Loucy (cell line): Measurements from ENCODE around the gene CFAP251.

Experiments used
- H2AFZ ChIP-seq: fragments of 200-600 bp; sonication (generic); 2 replicates; pipeline ENCODE4 v1.6.0; 2016; ENCODE audit warnings: antibody characterized with exemption, mild to moderate bottlenecking, low read length, moderate library complexity
- H3F3A ChIP-seq: fragments of 200-600 bp; 2 replicates; pipeline ENCODE4 v1.6.0; 2016; ENCODE audit warnings: antibody characterized with exemption, low read depth, mild to moderate bottlenecking
- H3K27me3 ChIP-seq: fragments of 200-600 bp; sonication (generic); 2 replicates; pipeline ENCODE4 v1.6.1; 2014; ENCODE audit warnings: low read length, mild to moderate bottlenecking; ENCODE audit not compliant: insufficient read depth, poor library complexity, severe bottlenecking
- H3K36me3 ChIP-seq: fragments of 200-600 bp; sonication (generic); 2 replicates; pipeline ENCODE4 v1.6.1; 2016; ENCODE audit warnings: low read length; ENCODE audit not compliant: insufficient read depth
- H3K4me1 ChIP-seq: fragments of 200-600 bp; sonication (generic); 2 replicates; pipeline ENCODE4 v1.5.1; 2014; ENCODE audit warnings: low read length, mild to moderate bottlenecking; ENCODE audit not compliant: insufficient read depth, poor library complexity, severe bottlenecking
- H3K4me2 ChIP-seq: fragments of 200-600 bp; sonication (generic); 2 replicates; pipeline ENCODE4 v1.6.0; 2014; ENCODE audit warnings: antibody characterized with exemption, low read length, low read depth, mild to moderate bottlenecking; ENCODE audit not compliant: poor library complexity, severe bottlenecking
- H3K4me3 ChIP-seq: fragments of 200-600 bp; sonication (generic); 2 replicates; pipeline ENCODE4 v1.5.1; 2014; ENCODE audit warnings: low read length, mild to moderate bottlenecking, mixed read lengths; ENCODE audit not compliant: poor library complexity, severe bottlenecking
- H3K79me2 ChIP-seq: fragments of 200-600 bp; sonication (generic); 2 replicates; pipeline ENCODE4 v1.6.1; 2014; ENCODE audit warnings: low read length; ENCODE audit not compliant: insufficient read depth
- H3K9ac ChIP-seq: fragments of 200-600 bp; sonication (generic); 2 replicates; pipeline ENCODE4 v1.6.0; 2014; ENCODE audit warnings: mild to moderate bottlenecking, low read depth, low read length, moderate library complexity; ENCODE audit not compliant: poor library complexity, severe bottlenecking
- H3K9me2 ChIP-seq: fragments of 200-600 bp; sonication (generic); replicated peaks from 2 replicates; pipeline ENCODE4 v1.6.1; 2016; ENCODE audit warnings: low read depth, low read length, mixed read lengths
- H3K9me3 ChIP-seq: fragments of 200-600 bp; sonication (generic); 2 replicates; pipeline ENCODE4 v1.6.1; 2014; ENCODE audit warnings: mild to moderate bottlenecking, antibody characterized with exemption, low read length, low read depth; ENCODE audit not compliant: insufficient read depth
- H4K20me1 ChIP-seq: fragments of 200-600 bp; sonication (generic); 2 replicates; pipeline ENCODE4 v1.6.0; 2014; ENCODE audit warnings: antibody characterized with exemption, low read length, mild to moderate bottlenecking; ENCODE audit not compliant: insufficient read depth, poor library complexity, severe bottlenecking
- EZH2phosphoT487 ChIP-seq: fragments of 200-600 bp; IDR thresholded peaks from 2 replicates; pipeline ENCODE4 v1.6.1; 2018; ENCODE audit warnings: antibody characterized with exemption, mild to moderate bottlenecking, moderate library complexity, borderline replicate concordance
- TF ChIP-seq, protein P1 (sequence below): fragments of 200-600 bp; sonication (generic); conservative IDR thresholded peaks from 2 replicates; pipeline ENCODE4 v1.5.1; 2014; ENCODE audit warnings: mild to moderate bottlenecking, antibody characterized with exemption, low read length

CFAP251 gene

DNA sequence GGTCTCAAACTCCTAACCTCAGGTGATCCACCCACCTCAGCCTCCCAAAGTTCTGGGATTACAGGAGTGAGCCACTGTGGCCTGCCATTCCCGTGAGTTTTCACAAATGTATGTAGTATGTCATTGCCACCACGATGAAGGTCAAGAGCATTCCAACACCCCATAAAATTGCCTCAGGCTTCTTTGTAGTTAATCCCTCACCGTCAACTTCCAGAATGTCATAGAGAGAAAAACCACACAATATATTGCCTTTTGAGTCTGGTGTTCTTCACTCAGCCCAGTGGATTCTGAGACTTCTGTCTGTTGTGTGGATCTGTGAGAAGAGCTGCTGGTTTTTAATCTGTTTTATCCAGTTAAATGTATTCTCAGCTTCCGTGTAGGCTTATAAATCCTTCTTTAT, 12.6 kb upstream of the CFAP251 start:
- Histone ChIP-seq H3K4me3 (no peak overlapping the region), H2AFZ (no peak overlapping the region), H3K4me2 (no peak overlapping the region), H3K9me3 (no peaks in the 10 kb centered on the region), H3K27me3 (no peaks in the 10 kb centered on the region), H3K36me3 (peaks cover 48% of the 10 kb centered on the region; the same call in 1 of the 2 replicates), H3K9ac (no peak overlapping the region), H3K4me1 (no peaks in the 10 kb centered on the region), H3K9me2 (no peaks in the 10 kb centered on the region), H3K79me2 (no peaks in the 10 kb centered on the region), H3F3A (no peaks in the 10 kb centered on the region), H4K20me1 (no peaks in the 10 kb centered on the region)
- TF ChIP-seq, protein P1, sequence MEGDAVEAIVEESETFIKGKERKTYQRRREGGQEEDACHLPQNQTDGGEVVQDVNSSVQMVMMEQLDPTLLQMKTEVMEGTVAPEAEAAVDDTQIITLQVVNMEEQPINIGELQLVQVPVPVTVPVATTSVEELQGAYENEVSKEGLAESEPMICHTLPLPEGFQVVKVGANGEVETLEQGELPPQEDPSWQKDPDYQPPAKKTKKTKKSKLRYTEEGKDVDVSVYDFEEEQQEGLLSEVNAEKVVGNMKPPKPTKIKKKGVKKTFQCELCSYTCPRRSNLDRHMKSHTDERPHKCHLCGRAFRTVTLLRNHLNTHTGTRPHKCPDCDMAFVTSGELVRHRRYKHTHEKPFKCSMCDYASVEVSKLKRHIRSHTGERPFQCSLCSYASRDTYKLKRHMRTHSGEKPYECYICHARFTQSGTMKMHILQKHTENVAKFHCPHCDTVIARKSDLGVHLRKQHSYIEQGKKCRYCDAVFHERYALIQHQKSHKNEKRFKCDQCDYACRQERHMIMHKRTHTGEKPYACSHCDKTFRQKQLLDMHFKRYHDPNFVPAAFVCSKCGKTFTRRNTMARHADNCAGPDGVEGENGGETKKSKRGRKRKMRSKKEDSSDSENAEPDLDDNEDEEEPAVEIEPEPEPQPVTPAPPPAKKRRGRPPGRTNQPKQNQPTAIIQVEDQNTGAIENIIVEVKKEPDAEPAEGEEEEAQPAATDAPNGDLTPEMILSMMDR: no peak
- no peak for TF ChIP-seq EZH2phosphoT487

DNA sequence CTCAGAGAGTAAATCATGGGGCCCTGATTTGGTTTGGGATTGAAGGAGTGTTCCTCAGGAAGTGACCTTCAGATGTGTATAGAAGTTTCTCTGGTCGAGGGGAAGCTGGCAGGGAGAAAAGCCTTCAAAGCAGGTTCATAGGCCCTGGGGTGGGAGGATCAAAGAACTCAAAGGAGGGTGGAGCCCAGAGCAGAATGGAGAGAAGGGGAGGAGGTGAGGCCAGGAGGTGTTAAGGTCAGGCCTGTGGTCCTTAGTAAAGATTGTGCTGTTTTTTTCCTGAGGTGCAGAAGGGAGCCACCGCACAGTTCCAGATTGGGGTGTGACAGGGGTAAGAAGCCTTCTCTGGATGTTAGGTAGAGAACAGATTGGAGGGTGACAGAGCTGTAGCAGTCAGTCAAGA, 9.7 kb upstream of the CFAP251 start:
- Histone ChIP-seq H3K9me2 (no peaks in the 10 kb centered on the region), H2AFZ (no peak overlapping the region), H3K27me3 (no peaks in the 10 kb centered on the region), H3F3A (no peaks in the 10 kb centered on the region), H3K4me3 (no peak overlapping the region), H3K36me3 (peaks cover 32% of the 10 kb centered on the region; the same call in 1 of the 2 replicates), H4K20me1 (no peaks in the 10 kb centered on the region), H3K4me1 (no peaks in the 10 kb centered on the region), H3K9ac (no peak overlapping the region), H3K79me2 (no peaks in the 10 kb centered on the region), H3K4me2 (no peak overlapping the region), H3K9me3 (no peaks in the 10 kb centered on the region)
- TF ChIP-seq, protein P1: no peak
- TF ChIP-seq EZH2phosphoT487: no peak

DNA sequence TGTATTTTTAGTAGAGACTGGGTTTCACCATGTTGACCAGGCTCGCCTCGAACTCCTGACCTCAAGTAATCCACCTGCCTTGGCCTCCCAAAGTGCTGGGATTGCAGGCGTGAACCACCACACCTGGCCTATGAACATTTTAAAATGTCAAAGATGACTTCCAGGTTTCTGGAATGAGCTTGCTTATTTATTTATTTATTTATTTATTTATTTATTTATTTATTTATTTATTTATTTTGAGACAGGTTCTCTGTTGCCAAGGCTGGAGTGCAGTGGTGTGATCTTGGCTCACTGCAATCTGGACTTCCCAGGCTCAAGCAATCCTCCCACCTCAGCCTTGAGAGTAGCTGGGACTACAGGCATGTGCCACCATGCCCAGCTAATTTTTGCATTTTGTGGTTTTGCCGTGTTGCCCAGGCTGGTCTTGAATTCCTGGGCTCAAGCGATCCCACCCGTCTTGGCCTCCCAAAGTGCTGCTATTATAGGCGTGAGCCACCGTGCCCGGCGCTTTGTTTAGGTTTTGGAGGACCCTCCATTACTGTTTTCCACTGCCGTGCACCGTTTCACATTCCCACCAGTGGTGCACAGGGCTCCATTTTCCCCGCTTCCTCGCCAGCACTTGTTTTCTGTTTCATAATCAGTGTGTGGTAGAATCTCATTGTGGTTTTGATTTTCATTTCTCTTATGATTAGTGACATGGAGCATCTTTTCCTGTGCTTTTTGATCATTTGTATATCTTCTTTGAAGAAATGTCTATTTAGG, 6.4 kb upstream of the CFAP251 start:
- H3K79me2 ChIP-seq: no peaks in the 10 kb centered on the region
- H3K9ac ChIP-seq: no peak overlapping the region
- TF ChIP-seq, protein P1: no peak
- H3F3A ChIP-seq: no peaks in the 10 kb centered on the region
- no peaks in the 10 kb centered on the region for H3K4me1 ChIP-seq
- no peaks in the 10 kb centered on the region for H3K27me3 ChIP-seq
- peaks cover 41% of the 10 kb centered on the region; the same call in 1 of the 2 replicates for H3K36me3 ChIP-seq
- H3K9me2 ChIP-seq: no peaks in the 10 kb centered on the region
- H3K9me3 ChIP-seq: no peaks in the 10 kb centered on the region
- no peak overlapping the region for H3K4me3 ChIP-seq
- H3K4me2 ChIP-seq: no peak overlapping the region
- no peaks in the 10 kb centered on the region for H4K20me1 ChIP-seq
- no peak overlapping the region for H2AFZ ChIP-seq
